ENCODE measurements around the gene CAVIN3.
A peak's percentile ranks its signal among the peaks of the same experiment; 100 is the strongest.

- no peak for TF ChIP-seq CTCF (IDR thresholded peaks at IDR 0.05)
- peak in 1 of 2 donors; percentile 25 for TF ChIP-seq POLR2A (IDR thresholded peaks at IDR 0.05)
Measured at GRCh38 chr11:6319704-6320410, 444 bp downstream of the CAVIN3 start.

Measured in thyroid gland (tissue), 4 donors.